Liver (tissue), 3 donors: ENCODE results near the gene CTSF.

Source experiments
- CTCF ChIP-seq: fragments of 150-350 bp; IDR thresholded peaks from 2 replicates; pipeline ENCODE4 v1.5.1; 2017; ENCODE audit warnings: improper control_type of control experiment, low read depth, low read length; ENCODE audit not compliant: missing input control
- RAD21 ChIP-seq, 2 donors: IDR thresholded peaks; 2 replicates each; pipeline ENCODE4 v1.6.1; 2016; ENCODE audit warnings: antibody characterized with exemption in 2 of 2, mild to moderate bottlenecking in 2 of 2
- TAF1 ChIP-seq: conservative IDR thresholded peaks from 2 replicates; pipeline ENCODE4 v1.6.1; 2016; ENCODE audit warnings: antibody characterized with exemption, mild to moderate bottlenecking
- donor health status: healthy.
- donor health status: healthy.

GRCh38 chr11:66570079-66570849 lies 1.9 kb upstream of the CTSF start:
- TF ChIP-seq CTCF (no peak), RAD21 (IDR thresholded peaks at IDR 0.05) (no peak), TAF1 (no peak)
